ENCODE data around the gene MPHOSPH8. TPM values are rescaled to one million over a fixed set of nuclear protein-coding genes. Genes with fewer than 3 reads are reported as not detected.

MPHOSPH8 gene
- total RNA-seq, 4 donors from 2014 or later: 17.4 to 65.3 (median 42.2) TPM

- Histone ChIP-seq H3K4me3 (no peak overlapping the region), H3K36me3 (no peaks in the 10 kb centered on the region), H3K27ac (no peak overlapping the region), H3K9me3 (no peaks in the 10 kb centered on the region), H3K4me1 (peaks cover 0 to 9% of the 10 kb centered on the region in 2 donors), H3K27me3 (peaks cover 3 to 6% of the 10 kb centered on the region in 2 donors)
- no peak for TF ChIP-seq POLR2A (IDR thresholded peaks at IDR 0.05)
- TF ChIP-seq, protein P1, sequence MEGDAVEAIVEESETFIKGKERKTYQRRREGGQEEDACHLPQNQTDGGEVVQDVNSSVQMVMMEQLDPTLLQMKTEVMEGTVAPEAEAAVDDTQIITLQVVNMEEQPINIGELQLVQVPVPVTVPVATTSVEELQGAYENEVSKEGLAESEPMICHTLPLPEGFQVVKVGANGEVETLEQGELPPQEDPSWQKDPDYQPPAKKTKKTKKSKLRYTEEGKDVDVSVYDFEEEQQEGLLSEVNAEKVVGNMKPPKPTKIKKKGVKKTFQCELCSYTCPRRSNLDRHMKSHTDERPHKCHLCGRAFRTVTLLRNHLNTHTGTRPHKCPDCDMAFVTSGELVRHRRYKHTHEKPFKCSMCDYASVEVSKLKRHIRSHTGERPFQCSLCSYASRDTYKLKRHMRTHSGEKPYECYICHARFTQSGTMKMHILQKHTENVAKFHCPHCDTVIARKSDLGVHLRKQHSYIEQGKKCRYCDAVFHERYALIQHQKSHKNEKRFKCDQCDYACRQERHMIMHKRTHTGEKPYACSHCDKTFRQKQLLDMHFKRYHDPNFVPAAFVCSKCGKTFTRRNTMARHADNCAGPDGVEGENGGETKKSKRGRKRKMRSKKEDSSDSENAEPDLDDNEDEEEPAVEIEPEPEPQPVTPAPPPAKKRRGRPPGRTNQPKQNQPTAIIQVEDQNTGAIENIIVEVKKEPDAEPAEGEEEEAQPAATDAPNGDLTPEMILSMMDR (IDR thresholded peaks at IDR 0.05): no peak
- no peak for DNase-seq
- intact Hi-C loops (cut with DNase I; ENCODE audit: low total_unique reads): no loop called here
Measured at GRCh38 chr13:19597523-19597922, 35.9 kb upstream of the MPHOSPH8 start.

- intact Hi-C loops (cut with DNase I; ENCODE audit: low total_unique reads): no loop called here
- H3K4me1 ChIP-seq: peaks cover 0 to 9% of the 10 kb centered on the region in 2 donors
- no peak overlapping the region for H3K27ac ChIP-seq
- H3K27me3 ChIP-seq: peaks cover 3 to 6% of the 10 kb centered on the region in 2 donors
- peak overlapping the region; percentile 14 to 40 for H3K4me3 ChIP-seq
- DNase-seq: no peak
- H3K36me3 ChIP-seq: no peaks in the 10 kb centered on the region
- TF ChIP-seq, protein P1 (IDR thresholded peaks at IDR 0.05): no peak
- H3K9me3 ChIP-seq: no peaks in the 10 kb centered on the region
Measured at GRCh38 chr13:19601749-19602725, 31.4 kb upstream of the MPHOSPH8 start.

- Histone ChIP-seq H3K4me3 (no peak overlapping the region), H3K4me1 (peaks cover 0 to 9% of the 10 kb centered on the region in 2 donors), H3K36me3 (no peaks in the 10 kb centered on the region), H3K27me3 (peaks cover 3 to 6% of the 10 kb centered on the region in 2 donors), H3K27ac (no peak overlapping the region), H3K9me3 (no peaks in the 10 kb centered on the region)
- no peak for TF ChIP-seq POLR2A (IDR thresholded peaks at IDR 0.05)
- TF ChIP-seq, protein P1 (IDR thresholded peaks at IDR 0.05): no peak
- intact Hi-C loops (cut with DNase I; ENCODE audit: low total_unique reads): no loop called here
- DNase-seq: no peak
Measured at GRCh38 chr13:19604306-19604705, 29.2 kb upstream of the MPHOSPH8 start.

GRCh38 chr13:19605161-19605955, 28.1 kb upstream of the MPHOSPH8 start:
- Histone ChIP-seq H3K27ac (no peak overlapping the region), H3K9me3 (no peaks in the 10 kb centered on the region), H3K27me3 (peaks cover 3 to 6% of the 10 kb centered on the region in 2 donors), H3K4me1 (peaks cover 0 to 9% of the 10 kb centered on the region in 2 donors), H3K36me3 (no peaks in the 10 kb centered on the region), H3K4me3 (no peak overlapping the region)
- intact Hi-C loops (cut with DNase I; ENCODE audit: low total_unique reads): no loop called here
- DNase-seq: no peak
- no peak for TF ChIP-seq POLR2A (IDR thresholded peaks at IDR 0.05)
- TF ChIP-seq, protein P1 (IDR thresholded peaks at IDR 0.05): no peak
